GM19193 (cell line): ENCODE data around the gene PGRMC1.

Experiments
- POLR2A ChIP-seq: IDR thresholded peaks from 4 replicates; pipeline ENCODE4 v1.6.1; 2011; ENCODE audit not compliant: insufficient read depth, insufficient read length; ENCODE audit errors: extremely low read depth

The PGRMC1 gene

GRCh38 chrX:119273420-119274192 is 37.5 kb downstream of the PGRMC1 start:
- no peak for TF ChIP-seq POLR2A

- no peak for TF ChIP-seq POLR2A
Measured at GRCh38 chrX:119288890-119289393, 52.9 kb downstream of the PGRMC1 start.

GRCh38 chrX:119290476-119290875 is 54.4 kb downstream of the PGRMC1 start:
- no peak for TF ChIP-seq POLR2A

- no peak for TF ChIP-seq POLR2A
Measured at GRCh38 chrX:119292445-119292844, 56.4 kb downstream of the PGRMC1 start.
